ENCODE results near the gene ASS1. TPM values are rescaled to one million over a fixed set of nuclear protein-coding genes. Genes with fewer than 3 reads are reported as not detected.

ASS1 gene
- total RNA-seq, 2 donors from 2014 or later = 0.91 to 6.1 TPM

- DNase-seq (ENCODE audit: low spot score in 2 of 2) (no peak), ATAC-seq (no peak)
- H3K36me3 Mint-ChIP-seq = no peaks in the 10 kb centered on the region
- no peaks in the 10 kb centered on the region for H3K9me3 Mint-ChIP-seq
- no peak overlapping the region for H3K27ac Mint-ChIP-seq
Observed at GRCh38 chr9:130459151-130459550, 14.4 kb downstream of the ASS1 start.

GRCh38 chr9:130459941-130460669 is 15.3 kb downstream of the ASS1 start:
- DNase-seq (ENCODE audit: low spot score in 2 of 2) (no peak), ATAC-seq (no peak)
- Mint-ChIP-seq H3K27ac (no peak overlapping the region), H3K36me3 (no peaks in the 10 kb centered on the region), H3K9me3 (no peaks in the 10 kb centered on the region)

GRCh38 chr9:130461218-130461630 is 16.5 kb downstream of the ASS1 start:
- ATAC-seq = peak; percentile 61 to 85
- Mint-ChIP-seq H3K27ac (no peak overlapping the region), H3K36me3 (no peaks in the 10 kb centered on the region), H3K9me3 (no peaks in the 10 kb centered on the region)
- DNase-seq (ENCODE audit: low spot score in 2 of 2) = peak; percentile 61 to 83

GRCh38 chr9:130461731-130462130 is 17.0 kb downstream of the ASS1 start:
- DNase-seq (ENCODE audit: low spot score in 2 of 2) = no peak
- no peak for ATAC-seq
- Mint-ChIP-seq H3K36me3 (no peaks in the 10 kb centered on the region), H3K27ac (no peak overlapping the region), H3K9me3 (no peaks in the 10 kb centered on the region)

GRCh38 chr9:130462685-130463540 is 18.2 kb downstream of the ASS1 start:
- Mint-ChIP-seq H3K36me3 (no peaks in the 10 kb centered on the region), H3K27ac (no peak overlapping the region), H3K9me3 (no peaks in the 10 kb centered on the region)
- DNase-seq (ENCODE audit: low spot score in 2 of 2) (no peak), ATAC-seq (no peak)

GRCh38 chr9:130463763-130464745 is 19.3 kb downstream of the ASS1 start:
- ATAC-seq (no peak), DNase-seq (ENCODE audit: low spot score in 2 of 2) (no peak)
- H3K27ac Mint-ChIP-seq = no peak overlapping the region
- H3K36me3 Mint-ChIP-seq = no peaks in the 10 kb centered on the region
- H3K9me3 Mint-ChIP-seq = no peaks in the 10 kb centered on the region

GRCh38 chr9:130465383-130466096 is 20.8 kb downstream of the ASS1 start:
- DNase-seq (ENCODE audit: low spot score in 2 of 2) = no peak
- ATAC-seq = no peak
- no peak overlapping the region for H3K27ac Mint-ChIP-seq
- no peaks in the 10 kb centered on the region for H3K9me3 Mint-ChIP-seq
- no peaks in the 10 kb centered on the region for H3K36me3 Mint-ChIP-seq

GRCh38 chr9:130466537-130467217 is 21.9 kb downstream of the ASS1 start:
- Mint-ChIP-seq H3K36me3 (no peaks in the 10 kb centered on the region), H3K9me3 (no peaks in the 10 kb centered on the region), H3K27ac (no peak overlapping the region)
- no peak for ATAC-seq
- no peak for DNase-seq (ENCODE audit: low spot score in 2 of 2)

GRCh38 chr9:130467316-130467715 is 22.6 kb downstream of the ASS1 start:
- Mint-ChIP-seq H3K36me3 (no peaks in the 10 kb centered on the region), H3K27ac (no peak overlapping the region), H3K9me3 (no peaks in the 10 kb centered on the region)
- DNase-seq (ENCODE audit: low spot score in 2 of 2) (no peak), ATAC-seq (no peak)

DNA sequence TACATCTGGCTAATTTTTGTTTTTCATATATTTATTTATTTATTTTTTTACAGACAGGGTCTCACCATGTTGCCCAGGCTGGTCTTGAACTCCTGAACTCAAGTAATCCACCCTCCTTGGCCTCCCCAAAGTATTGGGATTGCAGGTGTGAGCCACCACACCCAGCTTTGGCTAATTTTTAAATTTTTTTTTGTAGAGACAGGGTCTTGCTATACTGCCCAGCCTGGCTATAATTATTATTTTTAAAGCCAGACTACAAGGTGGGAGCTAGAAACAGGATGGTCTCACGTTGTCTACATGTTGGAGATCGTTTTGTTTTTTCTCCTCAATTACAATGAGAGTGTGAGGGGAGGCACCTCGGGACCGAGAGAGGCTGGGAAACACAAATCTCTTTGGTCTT is 23.8 kb downstream of the ASS1 start:
- no peaks in the 10 kb centered on the region for H3K36me3 Mint-ChIP-seq
- no peaks in the 10 kb centered on the region for H3K9me3 Mint-ChIP-seq
- H3K27ac Mint-ChIP-seq = no peak overlapping the region
- ATAC-seq = no peak
- no peak for DNase-seq (ENCODE audit: low spot score in 2 of 2)

GRCh38 chr9:130470269-130470668 is 25.5 kb downstream of the ASS1 start:
- no peaks in the 10 kb centered on the region for H3K9me3 Mint-ChIP-seq
- H3K27ac Mint-ChIP-seq = no peak overlapping the region
- H3K36me3 Mint-ChIP-seq = no peaks in the 10 kb centered on the region
- ATAC-seq = no peak
- no peak for DNase-seq (ENCODE audit: low spot score in 2 of 2)

GRCh38 chr9:130470950-130471349 is 26.2 kb downstream of the ASS1 start:
- no peak for ATAC-seq
- Mint-ChIP-seq H3K9me3 (no peaks in the 10 kb centered on the region), H3K36me3 (no peaks in the 10 kb centered on the region), H3K27ac (no peak overlapping the region)
- no peak for DNase-seq (ENCODE audit: low spot score in 2 of 2)

DNA sequence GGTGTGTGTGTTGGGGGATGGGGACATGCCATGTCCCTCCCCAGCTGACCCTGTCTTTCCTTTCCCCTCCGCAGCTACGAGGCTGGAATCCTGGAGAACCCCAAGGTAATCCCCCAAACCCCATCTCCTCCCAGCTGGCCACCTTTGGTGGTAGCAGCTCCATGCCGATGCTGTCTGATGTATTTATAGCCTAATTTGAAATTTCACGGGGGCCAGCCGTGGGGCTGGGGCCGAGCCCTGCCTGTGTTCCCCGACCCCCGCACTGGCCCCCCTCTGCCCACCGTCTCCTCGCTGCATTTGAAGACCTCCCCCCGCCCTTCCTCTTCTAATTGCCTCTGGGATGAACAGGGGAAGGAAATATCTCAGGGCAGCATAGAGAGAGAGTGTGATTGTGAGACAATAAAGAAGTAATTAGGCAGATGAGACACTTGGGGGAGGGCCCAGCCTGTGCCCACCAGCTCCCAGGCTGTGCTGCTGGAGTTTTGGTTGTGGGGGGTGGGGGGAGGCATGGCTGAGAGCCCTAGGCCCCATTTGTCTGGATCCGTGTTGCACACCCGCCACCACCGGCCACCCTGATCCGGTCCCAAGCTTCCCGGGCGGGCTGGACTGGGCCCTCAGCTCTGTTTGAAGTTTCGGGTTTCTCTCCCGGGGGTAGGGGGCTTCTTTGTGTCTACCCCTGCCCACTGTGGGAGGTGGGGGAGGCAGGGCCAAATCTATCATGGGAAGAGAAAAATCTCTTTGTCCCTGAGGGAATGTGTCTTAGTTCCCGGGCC is 26.8 kb downstream of the ASS1 start:
- H3K9me3 Mint-ChIP-seq = no peaks in the 10 kb centered on the region
- no peaks in the 10 kb centered on the region for H3K36me3 Mint-ChIP-seq
- H3K27ac Mint-ChIP-seq = no peak overlapping the region
- no peak for ATAC-seq
- DNase-seq (ENCODE audit: low spot score in 2 of 2) = no peak

- DNase-seq (ENCODE audit: low spot score in 2 of 2) = no peak
- Mint-ChIP-seq H3K9me3 (no peaks in the 10 kb centered on the region), H3K27ac (no peak overlapping the region), H3K36me3 (no peaks in the 10 kb centered on the region)
- ATAC-seq = no peak
Observed at GRCh38 chr9:130472184-130472705, 27.5 kb downstream of the ASS1 start.

DNA sequence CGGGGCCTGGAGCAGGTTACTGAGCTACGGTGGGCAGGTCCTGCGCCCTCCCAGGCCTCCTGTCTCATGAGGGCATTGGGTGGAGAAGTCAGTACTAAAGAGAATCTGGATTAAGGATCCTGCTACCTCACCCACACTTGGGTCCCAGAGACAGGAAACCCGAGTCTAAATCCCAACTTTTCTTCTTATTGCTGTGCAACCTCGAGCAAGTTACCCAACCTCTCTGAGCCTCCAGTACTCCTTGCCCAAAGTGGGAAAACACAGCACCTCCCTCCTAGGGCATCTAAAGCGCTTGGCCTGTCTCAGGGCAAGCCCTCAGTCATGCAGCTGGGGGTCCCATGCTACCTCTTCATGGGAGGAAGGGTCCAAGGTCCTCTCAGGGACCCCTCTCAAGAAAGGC is 28.2 kb downstream of the ASS1 start:
- ATAC-seq = no peak
- no peak overlapping the region for H3K27ac Mint-ChIP-seq
- no peaks in the 10 kb centered on the region for H3K36me3 Mint-ChIP-seq
- DNase-seq (ENCODE audit: low spot score in 2 of 2) = no peak
- H3K9me3 Mint-ChIP-seq = no peaks in the 10 kb centered on the region

Measured in activated naive CD4-positive, alpha-beta T cell treated with anti-CD3 and anti-CD28 coated beads, Interleukin-2, amount 50 U/mL, for 72 hours (primary cell).